ENCODE data around the gene ZNF281. TPM values are rescaled to one million over a fixed set of nuclear protein-coding genes. Genes with fewer than 3 reads are reported as not detected.
"Not testable (repeated sequence)": the region's sequence is repeated elsewhere in the genome, so short reads cannot be mapped to it uniquely, and the experiment has no call there.

Gene ZNF281
- total RNA-seq, 4 donors from 2014 or later: 6.3 to 12.2 (median 8.7) TPM

DNA sequence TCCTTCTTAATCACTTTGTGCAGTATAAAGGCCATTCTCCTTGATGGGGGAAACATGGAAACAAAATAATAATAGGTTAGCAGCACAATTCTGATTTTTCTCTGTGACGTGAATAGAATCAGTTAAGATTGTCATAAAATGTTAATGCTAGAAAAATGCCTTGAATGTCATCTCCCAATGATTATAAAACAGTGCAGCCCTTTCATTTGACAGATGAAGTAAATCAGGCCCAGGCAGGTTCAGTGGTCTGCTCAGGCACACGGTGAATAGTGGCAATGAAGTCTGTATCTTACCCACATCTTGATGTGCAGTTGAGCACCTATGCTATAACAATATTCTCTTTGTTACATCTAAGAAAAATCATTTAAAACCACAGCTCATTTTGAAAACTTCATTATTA, 32.2 kb upstream of the ZNF281 start:
- TF ChIP-seq POLR2A (IDR thresholded peaks at IDR 0.05): no peak
- H3K4me1 ChIP-seq: peaks cover 0 to 10% (median 0%) of the 10 kb centered on the region in 4 donors
- no peak overlapping the region for H3K27ac ChIP-seq
- H3K9me3 ChIP-seq: no peaks in the 10 kb centered on the region
- no peak overlapping the region for H3K4me3 ChIP-seq
- no peak for DNase-seq
- H3K27me3 ChIP-seq: no peaks in the 10 kb centered on the region
- no peaks in the 10 kb centered on the region for H3K36me3 ChIP-seq

DNA sequence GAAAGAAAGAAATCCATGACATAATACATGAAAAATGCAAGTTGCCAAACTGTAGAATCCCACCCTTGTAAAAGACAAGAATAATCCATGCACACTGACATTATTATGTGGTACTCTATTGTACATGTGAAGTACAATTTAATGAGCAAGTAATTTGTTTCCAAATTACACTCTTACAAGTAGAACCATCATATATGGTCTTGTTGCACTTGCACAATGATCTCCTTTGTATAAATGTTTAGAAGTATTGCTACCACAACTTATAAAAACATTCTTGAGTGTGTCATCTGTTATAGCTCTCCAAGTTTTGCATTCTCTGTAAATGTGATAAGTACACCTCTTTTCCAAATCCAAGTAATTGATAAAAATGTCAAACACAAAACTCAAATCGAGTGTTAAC, 29.1 kb upstream of the ZNF281 start:
- no peaks in the 10 kb centered on the region for H3K27me3 ChIP-seq
- no peak for DNase-seq
- no peaks in the 10 kb centered on the region for H3K9me3 ChIP-seq
- peaks cover 0 to 10% (median 0%) of the 10 kb centered on the region in 4 donors for H3K4me1 ChIP-seq
- no peaks in the 10 kb centered on the region for H3K36me3 ChIP-seq
- TF ChIP-seq POLR2A (IDR thresholded peaks at IDR 0.05): no peak
- TF ChIP-seq, protein P1, sequence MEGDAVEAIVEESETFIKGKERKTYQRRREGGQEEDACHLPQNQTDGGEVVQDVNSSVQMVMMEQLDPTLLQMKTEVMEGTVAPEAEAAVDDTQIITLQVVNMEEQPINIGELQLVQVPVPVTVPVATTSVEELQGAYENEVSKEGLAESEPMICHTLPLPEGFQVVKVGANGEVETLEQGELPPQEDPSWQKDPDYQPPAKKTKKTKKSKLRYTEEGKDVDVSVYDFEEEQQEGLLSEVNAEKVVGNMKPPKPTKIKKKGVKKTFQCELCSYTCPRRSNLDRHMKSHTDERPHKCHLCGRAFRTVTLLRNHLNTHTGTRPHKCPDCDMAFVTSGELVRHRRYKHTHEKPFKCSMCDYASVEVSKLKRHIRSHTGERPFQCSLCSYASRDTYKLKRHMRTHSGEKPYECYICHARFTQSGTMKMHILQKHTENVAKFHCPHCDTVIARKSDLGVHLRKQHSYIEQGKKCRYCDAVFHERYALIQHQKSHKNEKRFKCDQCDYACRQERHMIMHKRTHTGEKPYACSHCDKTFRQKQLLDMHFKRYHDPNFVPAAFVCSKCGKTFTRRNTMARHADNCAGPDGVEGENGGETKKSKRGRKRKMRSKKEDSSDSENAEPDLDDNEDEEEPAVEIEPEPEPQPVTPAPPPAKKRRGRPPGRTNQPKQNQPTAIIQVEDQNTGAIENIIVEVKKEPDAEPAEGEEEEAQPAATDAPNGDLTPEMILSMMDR (IDR thresholded peaks at IDR 0.05): no peak
- no peak overlapping the region for H3K4me3 ChIP-seq
- H3K27ac ChIP-seq: no peak overlapping the region

DNA sequence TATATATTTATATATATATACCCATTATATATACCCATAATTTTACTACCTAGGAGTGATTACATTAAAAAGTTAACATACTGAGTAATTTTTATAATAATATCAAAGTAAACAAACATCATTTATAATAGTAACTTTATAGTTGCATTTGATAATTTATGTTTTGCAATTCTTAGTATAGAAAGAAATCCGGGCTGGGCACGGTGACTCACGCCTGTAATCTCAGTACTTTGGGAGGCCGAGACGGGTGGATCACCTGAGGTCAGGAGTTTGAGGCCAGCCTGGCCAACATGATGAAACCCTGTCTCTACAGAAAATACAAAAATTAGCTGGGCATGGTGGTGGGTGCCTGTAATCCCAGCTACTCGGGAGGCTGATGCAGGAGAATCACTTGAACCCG, 28.6 kb upstream of the ZNF281 start:
- H3K4me1 ChIP-seq: peaks cover 0 to 10% (median 0%) of the 10 kb centered on the region in 4 donors
- not testable (repeated sequence) for H3K9me3 ChIP-seq, H3K27ac ChIP-seq, H3K4me3 ChIP-seq, H3K36me3 ChIP-seq, H3K27me3 ChIP-seq, DNase-seq

DNA sequence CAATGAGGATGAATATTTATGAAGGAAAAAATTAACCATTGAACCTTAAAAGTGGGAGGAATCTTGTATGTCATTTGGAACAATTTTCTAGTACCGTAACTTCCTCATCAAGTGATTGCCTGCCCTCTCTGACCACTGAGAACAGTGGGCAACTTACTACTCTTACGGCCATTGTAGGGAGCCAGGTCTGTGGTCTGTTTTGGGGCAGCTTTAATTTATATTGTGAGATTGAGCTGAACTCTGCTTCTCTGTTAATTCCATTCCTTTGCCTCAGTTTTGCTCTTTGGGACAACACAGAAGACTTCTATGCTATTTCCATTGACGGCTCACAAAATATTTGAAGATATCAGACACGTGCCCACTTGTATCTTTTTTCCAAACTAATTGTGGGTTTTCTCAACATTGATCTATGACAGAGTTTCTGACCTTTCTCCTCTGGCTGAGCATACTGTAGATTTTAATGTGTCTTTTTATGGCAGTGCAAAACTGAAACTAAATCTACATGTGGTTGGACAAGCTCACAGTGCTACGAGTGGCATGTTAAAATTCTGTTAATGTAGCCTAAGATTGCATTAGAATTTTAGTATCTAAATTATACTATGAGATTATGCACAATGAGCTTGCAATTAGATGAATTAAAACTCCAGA, 27.8 kb upstream of the ZNF281 start:
- Histone ChIP-seq H3K36me3 (no peaks in the 10 kb centered on the region), H3K9me3 (no peaks in the 10 kb centered on the region), H3K4me1 (peaks cover 0 to 10% (median 0%) of the 10 kb centered on the region in 4 donors), H3K27me3 (no peaks in the 10 kb centered on the region), H3K27ac (no peak overlapping the region), H3K4me3 (peak overlapping the region in 2 of 4 donors; percentile 21 to 37)
- no peak for DNase-seq
- TF ChIP-seq POLR2A (IDR thresholded peaks at IDR 0.05): no peak
- TF ChIP-seq, protein P1 (IDR thresholded peaks at IDR 0.05): no peak

DNA sequence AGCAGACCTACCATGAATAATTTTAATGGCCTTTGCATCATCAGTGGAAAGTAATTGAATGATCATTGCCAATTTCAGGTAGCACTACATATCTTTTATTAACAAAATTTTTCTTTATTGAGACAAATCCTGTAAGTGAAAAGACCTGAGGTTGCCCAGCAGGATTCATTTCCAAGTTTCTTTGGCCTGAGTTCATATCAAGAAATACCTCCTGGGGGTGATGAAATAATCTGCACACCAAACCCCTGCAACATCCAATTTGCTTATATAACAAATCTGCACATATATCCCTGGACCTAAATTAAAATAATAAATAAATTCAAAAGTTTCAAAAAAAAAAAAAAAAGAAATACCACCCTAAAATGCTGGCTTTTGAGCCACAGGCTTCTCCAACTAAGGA, 27.3 kb upstream of the ZNF281 start:
- Histone ChIP-seq H3K9me3 (no peaks in the 10 kb centered on the region), H3K4me1 (peaks cover 0 to 10% (median 0%) of the 10 kb centered on the region in 4 donors), H3K27ac (no peak overlapping the region)

DNA sequence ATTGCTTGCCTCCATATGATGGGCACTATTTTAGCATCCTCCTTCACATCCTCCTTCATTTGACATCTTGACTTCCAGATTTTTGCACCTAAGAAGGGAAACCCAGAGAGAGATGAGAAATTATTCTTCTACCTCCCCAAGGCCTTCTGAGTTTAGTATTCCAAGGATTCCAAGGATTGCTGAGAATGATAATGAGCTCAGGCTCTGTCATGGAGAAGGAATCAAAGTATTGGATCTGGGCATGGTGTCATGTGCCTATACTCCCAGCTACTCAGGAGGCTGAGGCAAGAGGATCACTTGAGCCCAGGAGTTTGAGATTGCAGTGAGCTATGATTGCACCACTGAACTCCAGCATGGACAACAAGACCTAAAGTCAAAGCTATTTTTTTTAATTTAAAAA, 26.6 kb upstream of the ZNF281 start:
- no peak overlapping the region for H3K4me3 ChIP-seq
- H3K27me3 ChIP-seq: no peaks in the 10 kb centered on the region
- no peak for TF ChIP-seq POLR2A (IDR thresholded peaks at IDR 0.05)
- TF ChIP-seq, protein P1 (IDR thresholded peaks at IDR 0.05): no peak
- H3K9me3 ChIP-seq: no peaks in the 10 kb centered on the region
- DNase-seq: no peak
- H3K36me3 ChIP-seq: no peaks in the 10 kb centered on the region
- peaks cover 0 to 10% (median 0%) of the 10 kb centered on the region in 4 donors for H3K4me1 ChIP-seq
- H3K27ac ChIP-seq: no peak overlapping the region

More for the DNA sequence above, 27.3 kb upstream of the ZNF281 start:
- no peak for TF ChIP-seq POLR2A (IDR thresholded peaks at IDR 0.05)
- TF ChIP-seq, protein P1 (IDR thresholded peaks at IDR 0.05): no peak
- no peak for DNase-seq
- Histone ChIP-seq H3K27me3 (no peaks in the 10 kb centered on the region), H3K36me3 (no peaks in the 10 kb centered on the region), H3K4me3 (no peak overlapping the region)

Data from Peyer's patch (tissue), 4 donors.